ENCODE data around the gene NTMT1. TPM values are rescaled to one million over a fixed set of nuclear protein-coding genes. Genes with fewer than 3 reads are reported as not detected.
"Not testable (repeated sequence)": the region's sequence is repeated elsewhere in the genome, so short reads cannot be mapped to it uniquely, and the experiment has no call there.

NTMT1 gene
- total RNA-seq, 1 donor from 2014 or later: 62.6 TPM

DNA sequence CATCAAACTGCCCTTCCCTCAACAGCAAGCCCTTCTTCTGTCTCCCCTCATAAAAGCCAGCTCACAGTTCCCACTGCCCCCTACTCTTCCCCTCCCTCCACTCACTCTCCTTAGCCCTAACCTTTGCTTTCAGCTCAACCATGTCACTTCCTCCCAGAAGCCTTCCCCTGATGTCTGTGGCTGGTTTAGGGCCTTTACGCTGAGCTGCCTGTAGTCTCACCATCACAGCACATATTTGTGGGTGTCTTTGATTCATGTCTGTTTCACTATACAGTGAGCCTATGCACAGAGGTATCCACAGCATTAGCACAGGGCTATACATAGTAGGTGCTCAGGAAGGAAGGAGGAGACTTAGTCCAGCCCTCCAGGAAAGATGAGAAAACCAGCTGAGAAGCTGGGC lies 39.7 kb upstream of the NTMT1 start:
- Mint-ChIP-seq H3K36me3 (ENCODE audit: unreplicated experiment) (no peaks in the 10 kb centered on the region), H3K9me3 (ENCODE audit: unreplicated experiment) (peaks cover 5% of the 10 kb centered on the region), H3K27me3 (ENCODE audit: unreplicated experiment) (peaks cover 8% of the 10 kb centered on the region), H3K27ac (ENCODE audit: unreplicated experiment) (no peak overlapping the region), H3K4me3 (ENCODE audit: unreplicated experiment) (no peak overlapping the region), H3K4me1 (ENCODE audit: low read depth, unreplicated experiment) (peaks cover 26% of the 10 kb centered on the region)
- no peak for DNase-seq
- TF ChIP-seq, protein P1, sequence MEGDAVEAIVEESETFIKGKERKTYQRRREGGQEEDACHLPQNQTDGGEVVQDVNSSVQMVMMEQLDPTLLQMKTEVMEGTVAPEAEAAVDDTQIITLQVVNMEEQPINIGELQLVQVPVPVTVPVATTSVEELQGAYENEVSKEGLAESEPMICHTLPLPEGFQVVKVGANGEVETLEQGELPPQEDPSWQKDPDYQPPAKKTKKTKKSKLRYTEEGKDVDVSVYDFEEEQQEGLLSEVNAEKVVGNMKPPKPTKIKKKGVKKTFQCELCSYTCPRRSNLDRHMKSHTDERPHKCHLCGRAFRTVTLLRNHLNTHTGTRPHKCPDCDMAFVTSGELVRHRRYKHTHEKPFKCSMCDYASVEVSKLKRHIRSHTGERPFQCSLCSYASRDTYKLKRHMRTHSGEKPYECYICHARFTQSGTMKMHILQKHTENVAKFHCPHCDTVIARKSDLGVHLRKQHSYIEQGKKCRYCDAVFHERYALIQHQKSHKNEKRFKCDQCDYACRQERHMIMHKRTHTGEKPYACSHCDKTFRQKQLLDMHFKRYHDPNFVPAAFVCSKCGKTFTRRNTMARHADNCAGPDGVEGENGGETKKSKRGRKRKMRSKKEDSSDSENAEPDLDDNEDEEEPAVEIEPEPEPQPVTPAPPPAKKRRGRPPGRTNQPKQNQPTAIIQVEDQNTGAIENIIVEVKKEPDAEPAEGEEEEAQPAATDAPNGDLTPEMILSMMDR (IDR thresholded peaks at IDR 0.05; ENCODE audit: partially characterized antibody, unreplicated experiment): no peak

DNA sequence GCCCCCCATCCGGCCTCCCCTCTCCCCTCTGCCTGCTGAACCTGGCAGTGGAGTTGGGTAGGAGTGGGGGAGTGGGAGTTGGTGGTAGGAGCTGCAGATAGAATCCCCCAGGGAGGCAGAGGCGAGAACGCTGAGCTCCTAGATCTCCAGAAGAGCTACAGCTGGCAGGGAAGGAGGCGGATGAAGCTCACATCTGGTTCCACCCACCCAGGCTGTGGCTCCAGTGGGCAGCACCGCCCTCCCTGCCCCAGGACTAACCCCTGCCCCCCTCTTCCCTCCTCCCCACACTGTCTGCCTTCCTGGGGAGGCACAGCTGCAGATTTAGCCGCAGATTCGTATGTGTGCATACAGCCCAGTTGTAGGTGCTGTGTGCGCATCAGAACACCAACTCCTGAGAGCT lies 39.3 kb upstream of the NTMT1 start:
- Mint-ChIP-seq H3K4me1 (ENCODE audit: low read depth, unreplicated experiment) (peaks cover 26% of the 10 kb centered on the region), H3K4me3 (ENCODE audit: unreplicated experiment) (peak overlapping the region; percentile 20), H3K36me3 (ENCODE audit: unreplicated experiment) (no peaks in the 10 kb centered on the region), H3K27ac (ENCODE audit: unreplicated experiment) (no peak overlapping the region), H3K9me3 (ENCODE audit: unreplicated experiment) (peaks cover 5% of the 10 kb centered on the region), H3K27me3 (ENCODE audit: unreplicated experiment) (peaks cover 6% of the 10 kb centered on the region)
- TF ChIP-seq, protein P1 (IDR thresholded peaks at IDR 0.05; ENCODE audit: partially characterized antibody, unreplicated experiment): no peak
- DNase-seq: peak; percentile 23

DNA sequence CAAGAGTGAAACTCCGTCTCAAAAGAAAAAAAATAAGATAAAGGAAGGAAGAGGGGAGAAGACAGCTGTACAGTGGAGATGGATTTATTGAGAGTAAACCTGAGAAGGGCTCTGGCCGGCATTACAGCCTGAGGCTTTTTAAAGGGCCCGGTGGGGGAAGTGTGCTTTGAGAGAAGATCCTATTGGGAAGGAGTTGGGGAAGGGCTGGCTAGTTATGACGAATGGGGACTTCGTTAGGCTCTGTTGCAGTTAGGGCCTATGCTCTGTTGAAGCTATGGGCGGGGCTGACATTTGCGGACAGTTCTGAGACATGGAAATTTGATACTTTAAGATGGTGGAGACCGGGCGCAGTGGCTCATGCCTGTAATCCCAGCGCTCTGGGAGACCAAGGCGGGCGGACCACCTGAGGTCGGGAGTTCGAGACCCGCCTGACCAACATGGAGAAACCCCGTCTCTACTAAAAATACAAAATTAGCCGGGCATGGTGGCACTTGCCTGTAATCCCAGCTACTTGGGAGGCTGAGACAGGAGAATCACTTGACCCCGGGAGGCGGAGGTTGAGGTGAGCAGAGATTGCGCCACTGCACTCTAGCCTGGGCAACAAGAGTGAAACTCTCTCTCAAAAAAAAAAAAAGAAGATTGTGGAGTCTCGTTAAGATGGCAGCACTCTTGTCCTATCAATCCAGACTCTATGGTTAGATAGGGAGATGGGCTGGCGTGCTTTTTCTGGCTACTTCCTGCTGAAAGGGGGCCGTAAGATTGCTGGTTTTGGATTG lies 38.3 kb upstream of the NTMT1 start:
- H3K4me3 Mint-ChIP-seq (ENCODE audit: unreplicated experiment): no peak overlapping the region
- TF ChIP-seq, protein P1 (IDR thresholded peaks at IDR 0.05; ENCODE audit: partially characterized antibody, unreplicated experiment): no peak
- H3K9me3 Mint-ChIP-seq (ENCODE audit: unreplicated experiment): peaks cover 5% of the 10 kb centered on the region
- no peaks in the 10 kb centered on the region for H3K36me3 Mint-ChIP-seq (ENCODE audit: unreplicated experiment)
- H3K27me3 Mint-ChIP-seq (ENCODE audit: unreplicated experiment): peaks cover 6% of the 10 kb centered on the region
- H3K4me1 Mint-ChIP-seq (ENCODE audit: low read depth, unreplicated experiment): peaks cover 28% of the 10 kb centered on the region
- peak; percentile 41 for DNase-seq
- H3K27ac Mint-ChIP-seq (ENCODE audit: unreplicated experiment): peak overlapping the region; percentile 56

DNA sequence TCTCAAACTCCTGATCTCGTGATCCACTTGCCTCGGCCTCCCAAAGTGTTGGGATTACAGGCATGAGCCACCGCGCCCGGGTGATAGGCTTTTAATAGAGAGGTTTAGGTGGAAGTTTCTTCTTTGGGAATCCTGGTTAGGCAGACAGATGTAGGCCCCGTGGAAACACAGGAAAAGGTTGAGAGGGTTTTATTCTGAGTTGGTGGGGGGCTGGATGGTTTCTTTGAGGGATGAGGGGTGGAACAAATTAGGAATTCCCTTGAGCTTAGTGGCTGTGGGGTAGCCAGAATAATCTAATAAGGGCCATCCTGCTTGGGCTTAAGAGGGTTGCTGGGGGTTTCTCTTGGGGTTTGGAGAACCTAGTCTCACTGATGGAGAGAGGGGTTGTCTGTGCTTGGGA lies 35.5 kb upstream of the NTMT1 start:
- DNase-seq: no peak
- no peaks in the 10 kb centered on the region for H3K36me3 Mint-ChIP-seq (ENCODE audit: unreplicated experiment)
- H3K4me3 Mint-ChIP-seq (ENCODE audit: unreplicated experiment): no peak overlapping the region
- peaks cover 4% of the 10 kb centered on the region for H3K9me3 Mint-ChIP-seq (ENCODE audit: unreplicated experiment)
- no peak overlapping the region for H3K27ac Mint-ChIP-seq (ENCODE audit: unreplicated experiment)
- peaks cover 4% of the 10 kb centered on the region for H3K27me3 Mint-ChIP-seq (ENCODE audit: unreplicated experiment)
- H3K4me1 Mint-ChIP-seq (ENCODE audit: low read depth, unreplicated experiment): peaks cover 37% of the 10 kb centered on the region
- TF ChIP-seq, protein P1 (IDR thresholded peaks at IDR 0.05; ENCODE audit: partially characterized antibody, unreplicated experiment): no peak

DNA sequence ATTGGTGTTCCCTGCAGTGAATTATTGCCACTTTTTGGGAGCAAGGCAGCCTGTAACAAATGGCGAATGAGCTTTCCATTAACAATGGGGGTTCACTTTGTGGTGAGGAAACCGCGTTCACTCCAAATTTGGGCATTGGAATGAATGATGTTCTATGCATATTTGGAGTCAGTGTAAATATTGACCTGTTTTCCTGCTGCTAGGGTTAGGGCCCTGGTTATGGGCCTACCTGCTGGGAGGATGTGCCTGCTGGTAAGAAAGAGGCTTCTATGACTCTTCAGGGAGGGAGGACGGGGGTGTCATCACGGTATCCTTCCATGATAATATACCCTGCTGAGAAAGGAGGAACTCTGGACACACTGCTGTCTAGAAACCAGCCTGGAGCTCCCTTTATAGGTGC lies 34.0 kb upstream of the NTMT1 start:
- H3K36me3 Mint-ChIP-seq (ENCODE audit: unreplicated experiment): no peaks in the 10 kb centered on the region
- peaks cover 4% of the 10 kb centered on the region for H3K9me3 Mint-ChIP-seq (ENCODE audit: unreplicated experiment)
- TF ChIP-seq, protein P1 (IDR thresholded peaks at IDR 0.05; ENCODE audit: partially characterized antibody, unreplicated experiment): no peak
- H3K27ac Mint-ChIP-seq (ENCODE audit: unreplicated experiment): no peak overlapping the region
- peaks cover 10% of the 10 kb centered on the region for H3K27me3 Mint-ChIP-seq (ENCODE audit: unreplicated experiment)
- no peak overlapping the region for H3K4me3 Mint-ChIP-seq (ENCODE audit: unreplicated experiment)
- no peak for DNase-seq
- H3K4me1 Mint-ChIP-seq (ENCODE audit: low read depth, unreplicated experiment): peaks cover 38% of the 10 kb centered on the region

DNA sequence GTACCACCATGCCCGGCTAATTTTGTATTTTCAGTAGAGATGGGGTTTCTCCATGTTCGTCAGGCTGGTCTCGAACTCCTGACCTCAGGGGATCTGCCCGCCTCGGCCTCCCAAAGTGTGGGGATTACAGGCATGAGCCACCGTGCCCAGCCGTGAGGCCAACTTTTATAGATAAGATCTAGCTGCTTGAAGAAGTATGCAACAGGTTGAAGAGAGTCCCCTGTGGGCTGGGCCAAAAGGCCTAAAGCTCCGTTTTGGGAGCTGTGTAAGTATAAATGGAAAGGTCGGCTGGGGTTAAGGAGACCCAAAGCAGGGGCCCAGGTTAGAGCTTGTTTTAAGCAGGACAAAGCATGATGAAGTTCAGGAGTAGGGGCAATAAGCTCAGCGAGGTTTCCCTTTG lies 33.2 kb upstream of the NTMT1 start:
- H3K27me3 Mint-ChIP-seq (ENCODE audit: unreplicated experiment); H3K27ac Mint-ChIP-seq (ENCODE audit: unreplicated experiment); DNase-seq; H3K9me3 Mint-ChIP-seq (ENCODE audit: unreplicated experiment); H3K4me3 Mint-ChIP-seq (ENCODE audit: unreplicated experiment); H3K36me3 Mint-ChIP-seq (ENCODE audit: unreplicated experiment): not testable (repeated sequence)
- H3K4me1 Mint-ChIP-seq (ENCODE audit: low read depth, unreplicated experiment): peaks cover 30% of the 10 kb centered on the region
